ENCODE results near the gene KDM4B. TPM values are rescaled to one million over a fixed set of nuclear protein-coding genes. Genes with fewer than 3 reads are reported as not detected.
A peak's percentile ranks its signal among the peaks of the same experiment; 100 is the strongest.

The KDM4B gene
- total RNA-seq (10 to 100 TPM; 21.4 to 35.8 (median 30.3) TPM), polyA plus RNA-seq (10 to 100 TPM; 12.4 to 34.4 TPM)
- long read RNA-seq, donor 1, full-length matches to known transcripts: 8 of 57 reads
- long read RNA-seq, donor 1, partial matches to known transcripts: 37 of 57 reads
- long read RNA-seq, donor 1, other reads (novel, unspliced or antisense): 12 of 57 reads
- long read RNA-seq, donor 2, full-length matches to known transcripts: 5 of 47 reads
- long read RNA-seq, donor 2, partial matches to known transcripts: 38 of 47 reads
- long read RNA-seq, donor 2, other reads (novel, unspliced or antisense): 4 of 47 reads
- long read RNA-seq, donor 3, partial matches to known transcripts: 52 of 59 reads
- long read RNA-seq, donor 3, other reads (novel, unspliced or antisense): 7 of 59 reads

- Histone ChIP-seq H3K27me3 (no peaks in the 10 kb centered on the region), H3K4me3 (peak within 1 kb of the TSS; percentile 24 to 76 (median 70)), H3K9me3 (no peaks in the 10 kb centered on the region), H3K4me1 (peaks cover 3 to 47% (median 35%) of the 10 kb centered on the region in 9 donors), H3K36me3 (no peaks in the 10 kb centered on the region), H3K27ac (peak within 1 kb of the TSS; percentile 44 to 87 (median 72))
- WGBS, 2 donors: 1% methylated on average over 66 to 96 of the region's 96 CpGs
- ATAC-seq (peak; percentile 96 to 98 (median 98)), DNase-seq (peak; percentile 99)
- intact Hi-C loops (cut with DNase I): loop anchor here in 2 of 10 donors (5.0 to 10.0 kb wide), 2 partner anchors 101 to 104 kb away; partner anchors contain the start of gene PLIN3 (in 2 of the 2)
- TF ChIP-seq CTCF (IDR thresholded peaks at IDR 0.05): no peak
These were observed at the start of gene KDM4B for GRCh38 chr19:4968462-4969291. KDM4B (plus strand) TSS chr19:4969113; CDS start chr19:5032891, 63,778 bp downstream.

GRCh38 chr19:4922530-4923275 lies 46.2 kb upstream of the KDM4B start:
- Histone ChIP-seq H3K4me1 (peaks cover 0 to 11% (median 0%) of the 10 kb centered on the region in 9 donors), H3K27me3 (no peaks in the 10 kb centered on the region), H3K9me3 (no peaks in the 10 kb centered on the region), H3K27ac (peak overlapping the region in 1 of 10 donors; percentile 56), H3K36me3 (peaks cover 0 to 5% (median 0%) of the 10 kb centered on the region in 9 donors), H3K4me3 (no peak overlapping the region)
- no peak for ATAC-seq
- TF ChIP-seq CTCF (IDR thresholded peaks at IDR 0.05): no peak
- no peak for DNase-seq
- WGBS, 2 donors: 87 to 89% methylated on average over 22 of the region's 22 CpGs
- intact Hi-C loops (cut with DNase I): no loop called here

GRCh38 chr19:4923276-4923747 lies 45.6 kb upstream of the KDM4B start:
- no peak for DNase-seq
- no peak for TF ChIP-seq CTCF (IDR thresholded peaks at IDR 0.05)
- intact Hi-C loops (cut with DNase I): no loop called here
- Histone ChIP-seq H3K36me3 (peaks cover 0 to 5% (median 0%) of the 10 kb centered on the region in 9 donors), H3K4me1 (peaks cover 0 to 11% (median 0%) of the 10 kb centered on the region in 9 donors), H3K4me3 (no peak overlapping the region), H3K27me3 (no peaks in the 10 kb centered on the region), H3K27ac (no peak overlapping the region), H3K9me3 (no peaks in the 10 kb centered on the region)
- 92 to 94% methylated on average over 21 of the region's 21 CpGs for WGBS, 2 donors
- ATAC-seq: no peak

Measured in heart right ventricle (tissue), 16 donors.